GM12892 (cell line): ENCODE measurements around the gene CMTM4.

Experiments
- POLR2A ChIP-seq: IDR thresholded peaks from 2 replicates; pipeline ENCODE4 v1.6.1; 2011; ENCODE audit warnings: low read depth, low read length, control low read depth
- POLR2AphosphoS5 ChIP-seq: IDR thresholded peaks from 2 replicates; pipeline ENCODE4 v1.6.1; 2011; ENCODE audit warnings: low read depth, low read length, control low read depth

DNA sequence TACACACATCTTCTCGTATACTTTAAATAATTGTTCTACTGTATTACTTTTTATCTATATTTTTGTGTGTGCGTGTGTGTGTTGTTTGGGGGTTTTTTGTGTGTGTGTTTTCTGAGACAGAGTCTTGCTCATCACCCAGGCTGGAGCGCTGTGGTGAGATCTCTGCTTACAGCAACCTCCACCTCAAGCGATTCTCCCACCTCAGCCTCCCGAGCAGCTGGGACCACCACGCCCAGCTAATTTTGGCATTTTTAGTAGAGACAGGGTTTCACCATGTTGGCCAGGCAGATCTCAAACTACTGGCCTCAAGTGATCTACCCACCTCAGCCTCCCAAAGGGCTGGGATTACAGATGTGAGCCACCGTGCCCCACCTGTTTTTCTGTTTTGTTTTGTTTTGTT lies 1.5 kb upstream of the CMTM4 start:
- TF ChIP-seq POLR2A = no peak
- TF ChIP-seq POLR2AphosphoS5 = no peak
